ENCODE results near the gene NPIPB9. TPM values are rescaled to one million over a fixed set of nuclear protein-coding genes. Genes with fewer than 3 reads are reported as not detected.
"Not testable (repeated sequence)": the region's sequence is repeated elsewhere in the genome, so short reads cannot be mapped to it uniquely, and the experiment has no call there.

NPIPB9 gene
- total and polyA plus RNA-seq, 5 experiments from 2014 or later, result 0.25 to 6.2 (median 3.2) TPM; not detected in 1

DNA sequence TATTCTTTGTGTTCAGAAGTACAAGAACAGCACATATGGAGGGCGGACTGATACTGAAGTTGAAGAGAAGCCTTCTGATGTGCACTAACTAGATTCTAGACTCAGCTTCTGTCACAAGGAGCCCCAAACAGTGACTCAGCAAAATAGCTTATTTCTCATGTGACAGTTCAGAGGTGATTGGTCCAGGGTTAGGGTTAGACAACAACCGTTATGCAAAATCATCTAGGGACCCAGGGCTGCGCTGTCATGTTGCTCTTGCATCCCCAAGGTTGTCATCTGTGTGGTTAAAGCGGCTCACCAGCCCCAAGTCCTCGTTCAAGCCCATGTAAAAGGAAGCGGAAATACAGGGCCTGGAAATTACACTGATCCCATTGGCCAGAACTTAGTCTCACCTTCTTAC is 30.1 kb downstream of the NPIPB9 start:
- POLR2A ChIA-PET, ATAC-seq, DNase-seq, H3K9me3 Mint-ChIP-seq, H3K27me3 Mint-ChIP-seq, H3K4me3 Mint-ChIP-seq, H3K36me3 Mint-ChIP-seq, H3K4me1 Mint-ChIP-seq, H3K27ac Mint-ChIP-seq: not testable (repeated sequence)

DNA sequence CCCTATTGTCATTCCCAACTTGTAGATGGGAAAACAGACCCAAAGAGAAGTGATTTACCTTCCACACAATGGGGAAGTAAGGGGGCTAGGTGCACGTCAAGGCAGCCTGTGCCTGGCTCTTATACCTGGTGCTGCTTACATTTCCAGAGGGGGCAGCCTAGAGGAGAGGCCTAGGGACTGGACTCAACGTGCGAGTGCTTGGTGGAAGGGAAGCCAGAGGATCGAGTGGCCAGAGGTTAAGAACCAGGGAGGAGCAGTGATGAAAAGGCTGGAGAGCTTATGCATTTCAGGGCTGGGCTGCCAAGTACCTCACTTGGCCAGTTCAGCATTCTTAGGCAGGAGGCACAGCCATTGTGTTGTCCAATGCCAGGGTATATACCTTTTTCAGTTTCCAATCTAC is 30.8 kb downstream of the NPIPB9 start:
- ATAC-seq, POLR2A ChIA-PET, H3K4me3 Mint-ChIP-seq, H3K27me3 Mint-ChIP-seq, H3K9me3 Mint-ChIP-seq, H3K36me3 Mint-ChIP-seq, H3K27ac Mint-ChIP-seq, H3K4me1 Mint-ChIP-seq, DNase-seq: not testable (repeated sequence)

DNA sequence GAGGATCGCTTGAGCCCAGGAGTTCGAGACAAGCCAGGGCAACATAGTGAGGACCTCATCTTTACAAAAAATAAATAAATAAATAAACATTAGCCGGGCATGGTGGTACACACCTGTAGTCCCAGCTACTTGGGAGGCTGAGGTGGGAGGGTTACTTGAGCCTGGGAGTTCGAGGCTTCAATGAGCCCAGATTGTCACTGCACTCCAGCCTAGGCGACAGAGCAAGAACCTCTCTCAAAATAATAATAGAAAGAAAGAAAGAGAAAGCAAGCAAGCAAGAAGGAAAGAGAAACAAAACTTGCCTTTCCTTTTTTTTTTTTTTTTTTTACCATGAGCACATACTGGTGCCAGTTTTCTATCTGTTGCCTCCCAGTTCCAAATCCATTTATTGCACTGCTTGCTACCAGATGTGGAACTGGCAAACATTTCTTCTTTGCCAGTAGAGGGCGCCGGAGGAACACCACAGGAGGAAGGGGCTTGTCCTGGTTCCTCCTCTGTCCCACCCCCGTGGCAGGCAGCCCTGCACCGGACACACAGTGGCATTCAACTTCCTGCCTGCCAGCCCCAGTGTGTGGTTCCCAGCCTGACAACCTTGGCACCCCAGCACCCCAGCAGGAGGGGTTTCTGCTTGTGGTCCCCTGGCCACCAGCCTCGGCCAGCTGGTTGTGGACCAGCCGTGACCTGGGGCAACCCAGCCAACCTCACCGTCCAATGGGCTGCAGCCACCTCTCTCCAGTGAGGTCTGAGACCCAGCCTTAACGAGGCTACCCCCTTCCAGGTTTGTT is 50.8 kb downstream of the NPIPB9 start:
- H3K36me3 Mint-ChIP-seq, POLR2A ChIA-PET, H3K4me1 Mint-ChIP-seq, H3K27me3 Mint-ChIP-seq, H3K9me3 Mint-ChIP-seq: not testable (repeated sequence)
- peak overlapping the region in 8 of 10 donors; percentile 42 to 83 (median 70) for H3K4me3 Mint-ChIP-seq
- ATAC-seq (peak; percentile 78 to 87), DNase-seq (peak; percentile 33 to 83 (median 68))
- peak overlapping the region in 4 of 10 donors; percentile 7 to 80 (median 70) for H3K27ac Mint-ChIP-seq

DNA sequence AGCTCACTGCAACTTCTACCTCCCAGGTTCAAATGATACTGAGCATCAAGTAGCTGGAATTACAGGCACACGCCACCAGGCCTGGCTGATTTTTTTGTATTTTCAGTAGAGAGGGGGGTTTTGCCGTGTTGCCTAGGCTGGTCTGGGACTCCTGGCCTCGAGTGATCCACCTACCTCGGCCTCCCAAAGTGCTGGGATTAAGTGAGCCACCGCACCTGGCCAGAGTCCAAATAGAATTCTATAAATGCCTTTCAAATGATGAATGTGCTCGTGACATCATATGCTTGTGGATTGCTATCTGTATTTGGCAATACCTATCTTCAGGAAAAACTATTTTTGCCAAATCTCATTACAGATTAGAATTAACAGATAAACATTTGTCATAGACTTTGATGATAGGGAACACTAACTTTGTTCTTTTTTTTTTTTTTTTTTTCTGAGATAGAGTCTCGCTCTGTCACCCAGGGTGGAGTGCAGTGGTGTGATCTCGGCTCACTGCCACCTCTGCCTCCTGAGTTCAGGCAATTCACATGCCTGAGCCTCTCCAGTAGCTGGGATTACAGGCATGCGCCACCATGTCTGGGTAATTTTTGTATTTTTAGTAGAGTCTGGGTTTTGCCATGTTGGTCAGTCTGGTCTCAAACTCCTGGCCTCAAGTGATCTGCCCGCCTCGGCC is 56.0 kb downstream of the NPIPB9 start:
- H3K36me3 Mint-ChIP-seq, DNase-seq, H3K27ac Mint-ChIP-seq, H3K4me1 Mint-ChIP-seq, ATAC-seq, H3K9me3 Mint-ChIP-seq, POLR2A ChIA-PET, H3K27me3 Mint-ChIP-seq, H3K4me3 Mint-ChIP-seq: not testable (repeated sequence)

DNA sequence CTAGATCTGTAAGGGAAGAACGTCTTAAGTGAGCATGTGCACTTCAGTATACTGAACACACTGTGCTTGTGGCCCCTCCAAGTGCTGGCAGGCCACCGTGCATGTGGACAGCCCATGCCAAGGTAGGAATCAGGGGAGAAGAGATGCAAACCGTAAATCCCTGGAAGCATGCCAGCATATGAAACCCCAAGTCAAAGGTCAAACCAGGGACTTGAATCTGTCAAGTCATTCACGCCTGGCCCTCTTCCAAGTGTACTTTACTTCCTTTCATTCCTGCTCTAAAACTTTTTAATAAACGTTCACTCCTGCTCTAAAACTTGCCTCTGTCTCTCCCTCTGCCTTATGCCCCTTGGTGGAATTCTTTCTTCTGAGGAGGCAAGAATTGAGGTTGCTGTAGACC is 68.4 kb downstream of the NPIPB9 start:
- Mint-ChIP-seq H3K27ac (peak overlapping the region in 2 of 10 donors; percentile 22 to 72), H3K9me3 (no peaks in the 10 kb centered on the region), H3K4me1 (peaks cover 14 to 28% (median 23%) of the 10 kb centered on the region in 4 donors), H3K27me3 (peaks cover 0 to 4% (median 0%) of the 10 kb centered on the region in 5 donors), H3K4me3 (peak overlapping the region in 3 of 10 donors; percentile 4 to 45 (median 14)), H3K36me3 (peaks cover 0 to 6% (median 3%) of the 10 kb centered on the region in 3 donors)
- DNase-seq, result peak in 1 of 10 donors; percentile 15
- no peak for ATAC-seq
- POLR2A ChIA-PET, result interaction anchor here (6.0 kb wide), 1 partner anchor 26 kb away, joined by 99 read pairs; the partner anchor contains the start of gene TUFM

DNA sequence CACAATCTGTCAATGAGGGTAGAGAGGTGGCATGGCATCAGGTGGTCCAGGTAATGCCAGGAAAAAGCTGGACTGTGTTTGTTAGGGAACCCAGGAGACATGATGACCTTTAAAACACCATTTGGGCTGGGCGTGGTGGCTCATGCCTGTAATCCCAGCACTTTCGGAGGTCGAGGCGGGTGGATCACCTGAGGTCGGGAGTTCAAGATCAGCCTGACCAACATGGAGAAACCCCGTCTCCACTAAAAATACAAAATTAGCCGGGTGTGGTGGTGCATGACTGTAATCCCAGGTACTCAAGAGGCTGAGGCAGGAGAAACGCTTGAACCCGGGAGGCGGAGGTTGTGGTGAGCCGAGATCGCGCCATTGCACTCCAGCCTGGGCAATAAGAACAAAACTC is 69.0 kb downstream of the NPIPB9 start:
- ATAC-seq, H3K9me3 Mint-ChIP-seq, H3K27me3 Mint-ChIP-seq: not testable (repeated sequence)
- POLR2A ChIA-PET, result interaction anchor here (1.2 to 6.0 kb wide), 3 partner anchors 8 to 43 kb away, joined by 4 to 99 read pairs (median 46); partner anchors contain the start of genes SH2B1 and TUFM
- Mint-ChIP-seq H3K27ac (peak overlapping the region in 4 of 10 donors; percentile 14 to 90 (median 40)), H3K4me3 (peak overlapping the region in 7 of 10 donors; percentile 4 to 57 (median 25)), H3K4me1 (peaks cover 17 to 33% (median 29%) of the 10 kb centered on the region in 4 donors), H3K36me3 (peaks cover 0 to 11% (median 3%) of the 10 kb centered on the region in 3 donors)
- DNase-seq, result peak in 1 of 10 donors; percentile 18

DNA sequence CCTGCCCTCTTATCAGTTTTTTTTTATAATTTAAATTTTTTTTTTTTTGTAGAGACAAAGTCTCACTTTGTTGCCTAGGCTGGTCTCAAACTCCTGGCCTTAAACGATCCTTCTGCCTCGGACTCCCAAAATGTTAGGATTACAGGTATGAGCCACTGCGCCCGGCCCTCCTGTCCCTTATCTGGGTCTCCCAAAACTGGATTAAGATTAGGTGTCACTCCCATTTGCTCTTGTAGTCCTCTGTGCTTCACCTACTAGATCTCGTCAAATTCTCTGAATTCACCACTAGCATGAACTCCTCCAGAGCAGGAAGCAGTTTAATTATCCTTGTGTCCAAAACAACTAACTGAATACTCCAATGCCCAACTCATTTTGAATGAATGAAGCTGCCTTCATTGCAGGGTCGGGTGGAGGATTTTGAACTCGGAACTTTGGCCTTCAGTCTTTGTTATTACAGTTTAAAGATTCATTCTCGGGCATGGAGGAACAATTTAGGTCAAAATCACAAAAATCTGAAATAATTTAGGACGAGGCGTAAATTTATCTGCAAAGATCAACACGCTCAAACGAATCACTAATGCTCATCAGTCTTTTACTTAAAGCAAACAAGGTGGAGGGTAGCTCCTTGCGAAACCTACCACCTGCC is 70.4 kb downstream of the NPIPB9 start:
- POLR2A ChIA-PET, result interaction anchor here (0.5 to 6.0 kb wide), 26 partner anchors 9 to 1584 kb away, joined by 3 to 99 read pairs (median 5); partner anchors contain the start of genes APOBR, CLN3, NFATC2IP and RABEP2
- peaks cover 0 to 4% (median 0%) of the 10 kb centered on the region in 5 donors for H3K27me3 Mint-ChIP-seq
- peaks cover 0 to 26% (median 6%) of the 10 kb centered on the region in 3 donors for H3K36me3 Mint-ChIP-seq
- DNase-seq (peak in 1 of 10 donors; percentile 31), ATAC-seq (no peak)
- H3K27ac Mint-ChIP-seq, result peak overlapping the region; percentile 66 to 97 (median 94)
- H3K4me1 Mint-ChIP-seq, result peaks cover 23 to 47% (median 43%) of the 10 kb centered on the region in 4 donors
- no peaks in the 10 kb centered on the region for H3K9me3 Mint-ChIP-seq
- peak overlapping the region; percentile 76 to 96 (median 86) for H3K4me3 Mint-ChIP-seq

Small RNA genes lying within 50 kb of the gene (microRNA-seq; reads per million reads assigned to microRNA genes)
- not detected for gene MIR6862-2 (ENCODE audit: borderline microRNAs expressed)

Other genes with a start within 250 kb of the NPIPB9 start
- gene IL27, start 245.0 kb upstream of the NPIPB9 start, total RNA-seq, result not detected
- not detected for gene IL27, start 245.0 kb upstream of the NPIPB9 start, polyA plus RNA-seq
- gene NUPR1, start 212.8 kb upstream of the NPIPB9 start, total RNA-seq, result under 1 TPM in 1 of 2 experiments, not detected in 1; 0.05 TPM
- not detected for gene NUPR1, start 212.8 kb upstream of the NPIPB9 start, polyA plus RNA-seq
- 10 to 100 TPM; 68.3 to 73.0 TPM for gene SGF29, start 197.9 kb upstream of the NPIPB9 start, total RNA-seq
- 10 to 100 TPM; 48.3 to 71.7 (median 50.4) TPM for gene SGF29, start 197.9 kb upstream of the NPIPB9 start, polyA plus RNA-seq
- gene SULT1A2, start 154.7 kb upstream of the NPIPB9 start, total RNA-seq, result 1 to 10 TPM in 1 of 2 experiments, under 1 TPM in 1; 0.66 to 2.1 TPM
- not detected for gene SULT1A2, start 154.7 kb upstream of the NPIPB9 start, polyA plus RNA-seq
- 10 to 100 TPM; 20.5 to 20.9 TPM for gene SULT1A1, start 141.7 kb upstream of the NPIPB9 start, total RNA-seq
- gene SULT1A1, start 141.7 kb upstream of the NPIPB9 start, polyA plus RNA-seq, result 10 to 100 TPM in 1 of 3 donors, 1 to 10 TPM in 2; 3.3 to 12.6 (median 9.7) TPM
- 1 to 10 TPM; 4.5 to 5.4 TPM for gene NPIPB8, start 113.7 kb upstream of the NPIPB9 start, total RNA-seq
- gene NPIPB8, start 113.7 kb upstream of the NPIPB9 start, polyA plus RNA-seq, result under 1 TPM in 1 of 3 donors, not detected in 2; 0.53 TPM
- gene EIF3C, start 40.3 kb upstream of the NPIPB9 start, total RNA-seq, result 100 to 1,000 TPM; 271 to 279 TPM
- 100 to 1,000 TPM; 208 to 320 (median 221) TPM for gene EIF3C, start 40.3 kb upstream of the NPIPB9 start, polyA plus RNA-seq
- gene ATXN2L, start 71.2 kb downstream of the NPIPB9 start, total RNA-seq, result 100 to 1,000 TPM; 310 to 339 TPM
- 10 to 100 TPM; 14.2 to 28.4 (median 19.5) TPM for gene ATXN2L, start 71.2 kb downstream of the NPIPB9 start, polyA plus RNA-seq
- 100 to 1,000 TPM; 117 to 120 TPM for gene TUFM, start 94.6 kb downstream of the NPIPB9 start, total RNA-seq
- 100 to 1,000 TPM; 141 to 155 (median 152) TPM for gene TUFM, start 94.6 kb downstream of the NPIPB9 start, polyA plus RNA-seq
- 100 to 1,000 TPM; 110 to 117 TPM for gene SH2B1, start 112.1 kb downstream of the NPIPB9 start, total RNA-seq
- gene SH2B1, start 112.1 kb downstream of the NPIPB9 start, polyA plus RNA-seq, result 1 to 10 TPM; 1.1 to 2.5 (median 2.2) TPM
- 1 to 10 TPM in 1 of 2 experiments, under 1 TPM in 1; 0.58 to 1.2 TPM for gene ATP2A1, start 126.7 kb downstream of the NPIPB9 start, total RNA-seq
- not detected for gene ATP2A1, start 126.7 kb downstream of the NPIPB9 start, polyA plus RNA-seq
- 10 to 100 TPM; 34.1 to 35.7 TPM for gene RABEP2, start 173.5 kb downstream of the NPIPB9 start, total RNA-seq
- 1 to 10 TPM; 2.8 to 6.5 (median 3.0) TPM for gene RABEP2, start 173.5 kb downstream of the NPIPB9 start, polyA plus RNA-seq
- 1 to 10 TPM; 6.9 to 7.6 TPM for gene CD19, start 180.2 kb downstream of the NPIPB9 start, total RNA-seq
- under 1 TPM; 0.17 to 0.19 (median 0.19) TPM for gene CD19, start 180.2 kb downstream of the NPIPB9 start, polyA plus RNA-seq
- gene NFATC2IP, start 199.2 kb downstream of the NPIPB9 start, total RNA-seq, result 100 to 1,000 TPM; 112 to 116 TPM
- gene NFATC2IP, start 199.2 kb downstream of the NPIPB9 start, polyA plus RNA-seq, result 10 to 100 TPM; 22.8 to 30.2 (median 28.7) TPM
- gene SPNS1, start 223.0 kb downstream of the NPIPB9 start, total RNA-seq, result 10 to 100 TPM; 38.1 to 45.0 TPM
- gene SPNS1, start 223.0 kb downstream of the NPIPB9 start, polyA plus RNA-seq, result 10 to 100 TPM; 12.7 to 29.7 (median 24.9) TPM
- gene LAT, start 233.3 kb downstream of the NPIPB9 start, total RNA-seq, result 100 to 1,000 TPM; 352 to 353 TPM
- gene LAT, start 233.3 kb downstream of the NPIPB9 start, polyA plus RNA-seq, result 100 to 1,000 TPM; 255 to 308 (median 288) TPM

All from naive thymus-derived CD8-positive, alpha-beta T cell (primary cell).